ENCODE measurements around the gene UBA1. TPM values are rescaled to one million over a fixed set of nuclear protein-coding genes. Genes with fewer than 3 reads are reported as not detected.

Gene UBA1
- total and polyA plus RNA-seq, 12 donors: 160 to 356 (median 222) TPM

- DNase-seq: no peak
- Histone ChIP-seq H3K27ac (no peak overlapping the region), H3K36me3 (replicated peaks in 1 of 2) (peaks cover 0 to 24% of the 10 kb centered on the region in 2 donors), H3K27me3 (peaks cover 7% of the 10 kb centered on the region), H3K4me3 (no peak overlapping the region), H3K4me1 (replicated peaks in 1 of 2) (peaks cover 0 to 7% of the 10 kb centered on the region in 2 donors), H3K9me3 (replicated peaks in 1 of 3) (no peaks in the 10 kb centered on the region)
- WGBS, 4 donors: 87 to 96% (median 89%) methylated on average over 3 to 5 of the region's 5 CpGs
- TF ChIP-seq POLR2A (IDR thresholded peaks at IDR 0.05) (no peak), CTCF (IDR thresholded peaks at IDR 0.05) (no peak)
- intact Hi-C loops (cut with DNase I): no loop called here
Measured at GRCh38 chrX:47230136-47230868, 36.7 kb downstream of the UBA1 start.

- TF ChIP-seq CTCF (IDR thresholded peaks at IDR 0.05) (no peak), POLR2A (IDR thresholded peaks at IDR 0.05) (no peak)
- 64 to 77% (median 73%) methylated on average over 1 to 2 of the region's 2 CpGs for WGBS, 4 donors
- H3K27me3 ChIP-seq: peaks cover 7% of the 10 kb centered on the region
- no peak overlapping the region for H3K4me3 ChIP-seq
- H3K27ac ChIP-seq: no peak overlapping the region
- H3K9me3 ChIP-seq (replicated peaks in 1 of 3): no peaks in the 10 kb centered on the region
- intact Hi-C loops (cut with DNase I): no loop called here
- H3K4me1 ChIP-seq (replicated peaks in 1 of 2): peaks cover 0 to 7% of the 10 kb centered on the region in 2 donors
- H3K36me3 ChIP-seq (replicated peaks in 1 of 2): peaks cover 0 to 16% of the 10 kb centered on the region in 2 donors
- DNase-seq: no peak
Measured at GRCh38 chrX:47231167-47231566, 37.5 kb downstream of the UBA1 start.

- no peak for TF ChIP-seq CTCF (IDR thresholded peaks at IDR 0.05)
- no peak for TF ChIP-seq POLR2A (IDR thresholded peaks at IDR 0.05)
- WGBS, 4 donors: 60 to 75% (median 66%) methylated on average over 6 to 8 of the region's 8 CpGs
- intact Hi-C loops (cut with DNase I): no loop called here
- no peaks in the 10 kb centered on the region for H3K9me3 ChIP-seq (replicated peaks in 1 of 3)
- H3K4me1 ChIP-seq (replicated peaks in 1 of 2): peaks cover 0 to 13% of the 10 kb centered on the region in 2 donors
- peak overlapping the region; percentile 85 to 97 (median 96) for H3K27ac ChIP-seq
- peaks cover 7% of the 10 kb centered on the region for H3K27me3 ChIP-seq
- peak overlapping the region in 2 of 4 donors; percentile 39 to 70 for H3K4me3 ChIP-seq
- peaks cover 0 to 4% of the 10 kb centered on the region in 2 donors for H3K36me3 ChIP-seq (replicated peaks in 1 of 2)
- DNase-seq: peak in 1 of 7 donors; percentile 20
Measured at GRCh38 chrX:47232197-47232802, 38.7 kb downstream of the UBA1 start.

- Histone ChIP-seq H3K4me1 (replicated peaks in 1 of 2) (peaks cover 0 to 13% of the 10 kb centered on the region in 2 donors), H3K9me3 (replicated peaks in 1 of 3) (no peaks in the 10 kb centered on the region), H3K27me3 (peaks cover 7% of the 10 kb centered on the region), H3K4me3 (peak within 1 kb of the TSS in 2 of 4 donors; percentile 39 to 70), H3K27ac (peak within 1 kb of the TSS; percentile 85 to 97 (median 96)), H3K36me3 (replicated peaks in 1 of 2) (no peaks in the 10 kb centered on the region)
- TF ChIP-seq POLR2A (IDR thresholded peaks at IDR 0.05) (peak; percentile 79 to 80), CTCF (IDR thresholded peaks at IDR 0.05) (no peak)
- DNase-seq: peak in 3 of 7 donors; percentile 44 to 64 (median 47)
- intact Hi-C loops (cut with DNase I): no loop called here
- WGBS, 4 donors: 1 to 33% (median 20%) methylated on average over 24 to 46 of the region's 46 CpGs; no CpG with 5 or more reads in 1 of the 4 donors
Measured at GRCh38 chrX:47232803-47233332, 39.2 kb downstream of the UBA1 start, which contains the start of gene USP11. Gene USP11 (plus strand): TSS chrX:47233009. CDS start chrX:47233044, 35 bp downstream.

Measured in adrenal gland (tissue), 12 donors.